HG03060 (cell line): ENCODE data around the gene RADIL.
A peak's percentile ranks its signal among the peaks of the same experiment; 100 is the strongest.

Experiments
- ATAC-seq: cut with Tn5 transposase; IDR thresholded peaks from one replicate; pipeline ENCODE4 v1.9.1; 2021; ENCODE audit warnings: low read depth, moderate number of reproducible peaks; ENCODE audit not compliant: unreplicated experiment

Gene RADIL

DNA sequence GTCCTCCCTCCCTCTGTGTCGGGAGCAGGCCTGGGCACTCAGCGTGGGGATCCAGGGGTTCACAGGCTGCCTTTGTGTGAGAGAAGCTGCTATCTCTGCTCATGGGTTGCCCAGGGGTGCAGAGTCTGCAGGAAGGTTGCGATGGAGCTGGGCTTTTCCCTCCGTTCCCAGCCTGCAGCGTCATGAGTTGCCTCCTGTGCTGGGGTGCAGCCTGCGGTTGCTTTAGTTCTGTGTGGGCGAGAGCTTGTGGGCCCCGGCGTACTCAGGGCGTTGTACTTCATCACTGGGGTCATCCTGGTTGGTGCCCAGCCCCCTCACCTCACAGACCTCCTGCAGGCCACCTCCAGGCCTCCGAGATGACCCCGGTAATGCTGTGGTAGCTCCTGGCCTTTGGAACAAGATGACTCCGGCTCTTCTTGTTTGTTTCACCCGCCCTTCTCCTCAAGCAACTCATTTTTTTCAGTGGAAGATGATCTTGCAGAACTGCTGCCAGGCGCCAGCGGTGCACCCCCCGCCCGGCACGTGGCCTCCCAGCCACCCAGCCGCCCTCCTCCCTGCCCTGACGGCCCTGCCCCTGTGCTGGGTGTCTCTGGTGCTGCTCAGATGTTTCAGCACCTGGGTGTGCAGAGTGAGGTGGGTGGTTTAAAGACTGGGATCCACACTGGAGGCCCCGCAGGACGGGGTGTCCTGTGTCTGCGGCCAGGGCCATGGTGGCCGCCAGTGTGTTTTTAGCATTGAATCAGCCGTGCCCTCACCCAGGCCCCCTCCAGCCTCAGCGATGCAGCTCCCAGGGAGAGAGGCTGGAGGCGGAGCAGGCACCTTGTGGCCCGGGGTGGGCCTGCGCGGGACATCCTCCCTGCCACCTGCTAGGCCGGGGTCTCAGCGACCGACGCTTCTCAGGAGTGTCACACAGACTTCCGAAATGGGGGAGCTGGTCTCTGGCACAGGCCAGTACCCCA is 100.9 kb downstream of the RADIL start:
- no peak for ATAC-seq

DNA sequence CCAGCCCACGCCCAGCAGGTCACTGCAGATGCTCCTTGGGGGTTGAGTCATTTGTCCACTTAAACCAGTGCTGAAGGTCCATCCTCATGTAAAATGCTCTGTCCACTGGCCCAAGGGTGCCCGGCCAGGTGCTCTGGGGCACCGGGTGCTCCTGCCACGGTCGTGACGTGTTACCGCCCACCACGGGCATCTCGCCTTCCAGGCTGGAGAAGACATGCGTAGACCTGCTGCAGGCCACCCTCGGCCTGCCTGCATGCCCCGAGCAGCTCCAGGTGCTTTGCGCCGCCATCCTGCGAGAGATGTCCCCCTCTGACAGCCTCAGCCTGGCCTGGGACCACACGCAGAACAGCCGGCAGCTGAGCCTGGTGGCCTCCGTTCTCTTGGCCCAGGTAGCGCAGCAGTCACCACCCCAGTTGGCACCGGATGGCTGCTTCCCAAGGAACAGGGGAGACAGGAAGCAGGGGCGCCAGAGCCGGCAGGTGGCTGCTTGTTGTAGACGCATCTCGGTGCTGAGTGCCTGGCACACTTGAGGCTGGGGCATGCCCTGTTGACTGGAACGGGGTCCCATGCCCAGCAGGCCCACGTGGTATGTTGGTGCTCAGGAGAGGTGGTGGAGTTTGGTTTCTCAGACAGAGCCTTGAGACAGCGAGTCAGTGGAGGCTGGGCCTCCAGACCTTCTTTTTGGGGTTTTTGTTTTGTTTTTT is 102.0 kb downstream of the RADIL start:
- no peak for ATAC-seq

DNA sequence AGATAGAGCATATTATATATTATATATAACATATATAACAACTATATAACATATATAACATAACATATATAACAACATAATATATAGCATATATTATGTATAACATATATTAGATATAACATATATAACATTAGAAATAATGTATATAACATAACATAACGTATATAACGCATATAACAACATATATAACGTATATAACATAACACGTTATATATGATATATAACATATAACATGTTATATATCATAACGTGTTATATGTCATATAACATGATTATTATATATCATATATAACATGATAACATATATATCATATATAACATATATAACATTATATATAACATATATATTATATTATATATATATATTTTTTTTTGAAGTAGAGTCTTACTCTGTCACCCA is 104.4 kb downstream of the RADIL start:
- no peak for ATAC-seq

DNA sequence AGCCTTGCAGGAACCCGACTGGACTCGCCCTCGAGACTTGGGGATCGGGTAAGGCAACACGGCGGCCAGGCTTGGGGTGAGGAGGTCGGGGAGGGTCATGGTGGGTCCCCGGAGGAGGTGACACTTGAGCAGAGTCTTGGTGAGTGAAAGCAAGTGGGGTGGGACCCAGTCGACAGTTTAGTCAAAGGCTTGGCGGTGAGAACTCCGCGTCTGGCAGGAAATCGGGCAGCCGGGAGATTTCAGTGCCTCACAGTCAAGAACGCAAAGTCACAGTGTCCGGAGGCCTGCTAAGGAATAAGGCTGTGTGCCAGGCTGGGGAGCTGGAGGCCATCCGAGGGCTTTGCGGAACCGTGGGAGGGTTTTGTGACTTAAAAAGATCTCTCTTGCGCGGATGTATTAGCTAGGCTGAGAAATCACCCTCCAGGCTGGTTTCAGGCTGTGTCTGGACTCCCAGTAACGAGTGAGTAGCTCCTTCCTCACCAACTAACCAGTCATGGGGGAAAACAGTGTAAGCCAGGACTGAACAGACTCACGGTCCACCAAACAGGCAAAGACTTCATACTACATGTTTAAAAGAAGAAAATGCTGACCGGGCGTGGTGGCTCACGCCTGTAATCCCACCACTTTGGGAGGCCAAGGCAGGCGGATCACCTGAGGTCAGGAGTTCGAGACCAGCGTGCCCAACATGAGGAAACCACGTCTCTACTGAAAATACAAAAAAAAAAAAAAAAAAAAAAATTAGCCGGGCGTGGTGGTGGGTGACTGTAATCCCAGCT is 107.5 kb downstream of the RADIL start:
- ATAC-seq = peak; percentile 2

DNA sequence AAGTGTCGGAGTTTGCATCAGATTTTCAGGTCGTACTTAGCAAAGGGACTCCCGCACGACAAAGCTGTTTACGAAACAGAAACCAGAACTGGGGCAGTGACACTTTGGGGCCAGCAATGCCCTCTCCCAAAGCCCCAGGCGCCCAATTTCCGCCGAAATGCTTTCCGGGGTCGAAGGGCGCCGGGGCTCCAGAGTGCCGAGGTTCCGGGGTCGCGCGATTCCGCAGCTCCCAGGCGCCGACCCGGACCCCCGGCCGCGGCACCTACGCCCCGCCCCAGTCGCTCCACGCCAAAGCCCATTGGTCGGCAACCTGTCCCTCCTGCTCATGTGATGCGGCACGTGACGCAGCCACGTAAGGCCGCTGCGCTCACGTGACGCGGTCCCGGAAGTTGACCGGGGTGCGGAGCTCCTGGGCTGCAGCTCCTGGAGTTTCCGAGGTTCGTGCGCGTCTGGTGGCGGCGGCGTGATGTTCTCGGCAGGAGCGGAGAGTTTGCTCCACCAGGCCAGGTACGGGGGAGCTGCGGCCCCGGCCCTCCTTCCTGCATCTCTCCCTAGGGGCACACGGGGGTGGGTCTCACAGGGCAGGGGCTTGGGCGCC is 108.2 kb downstream of the RADIL start, which contains the start of gene AP5Z1:
TSS of gene AP5Z1 (plus strand) at position 374 of the 598 bp plus-strand sequence. CDS start at position 467, 93 bp downstream.
- ATAC-seq = peak; percentile 73

DNA sequence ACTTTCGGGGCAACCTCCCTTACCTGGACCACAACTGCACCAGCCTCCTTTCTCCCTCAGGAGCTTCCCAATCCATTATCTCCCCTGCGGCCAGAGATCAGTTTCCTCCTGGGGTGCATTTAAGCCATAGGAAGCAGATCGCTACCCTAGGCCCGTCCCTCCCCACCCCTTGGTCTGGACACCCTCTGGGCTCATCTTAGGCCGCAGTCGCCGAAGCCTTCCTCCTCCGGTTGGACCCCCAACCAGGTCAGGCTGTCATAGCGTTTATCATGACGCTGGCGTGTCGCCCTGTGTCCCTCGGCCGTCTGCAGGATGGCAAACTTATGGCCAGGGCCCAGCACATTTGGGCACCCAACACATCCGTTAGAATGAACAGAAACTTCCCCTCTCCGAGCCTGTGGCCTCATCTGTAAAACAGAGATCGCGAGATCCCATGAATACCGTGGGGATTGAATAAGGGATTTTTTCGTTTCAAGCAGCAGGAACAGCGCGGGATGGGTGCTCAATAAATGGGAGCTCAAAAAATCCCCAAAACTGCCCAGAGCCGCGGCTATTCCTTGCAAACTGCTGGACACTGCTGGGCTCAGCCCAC is 108.8 kb downstream of the RADIL start:
- ATAC-seq = peak; percentile 29

DNA sequence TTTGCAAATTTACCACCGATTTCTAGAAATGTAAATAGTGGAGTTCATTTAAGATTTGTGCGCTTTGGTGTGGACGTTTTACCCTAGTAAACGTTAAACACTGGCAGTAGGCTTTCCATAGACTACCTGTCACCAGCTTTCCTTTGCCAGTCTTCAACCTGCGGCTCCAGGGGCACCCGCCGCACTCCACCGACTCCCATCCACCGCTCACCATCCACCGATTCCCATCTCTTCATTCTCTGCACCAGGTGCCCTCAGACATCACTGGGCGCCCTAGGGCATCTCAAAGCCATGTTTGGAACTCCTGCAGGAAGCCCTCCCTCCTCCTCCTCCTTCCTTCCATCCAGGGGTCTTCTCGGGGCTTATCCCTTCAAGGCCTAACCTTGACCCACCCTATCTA is 109.5 kb downstream of the RADIL start:
- ATAC-seq = no peak

DNA sequence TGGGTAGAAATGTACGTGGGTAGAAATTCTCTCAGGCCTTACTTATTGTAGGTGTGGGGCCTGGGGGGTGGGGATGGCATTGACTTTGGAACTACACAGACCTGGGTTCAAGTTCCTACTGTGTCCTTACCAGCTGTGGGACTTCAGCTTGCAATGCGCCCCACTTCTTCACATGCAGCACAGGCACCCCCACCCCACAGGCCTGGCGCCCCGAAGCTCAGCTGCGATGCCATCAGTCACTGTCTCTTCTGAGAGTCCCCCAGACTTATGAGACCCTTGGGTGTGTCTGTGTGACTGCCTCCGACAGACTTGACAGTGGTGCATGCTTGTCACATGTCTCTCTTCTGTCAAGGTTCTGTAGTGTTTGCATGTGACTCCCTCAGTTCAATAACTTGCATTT is 111.2 kb downstream of the RADIL start:
- ATAC-seq = no peak

DNA sequence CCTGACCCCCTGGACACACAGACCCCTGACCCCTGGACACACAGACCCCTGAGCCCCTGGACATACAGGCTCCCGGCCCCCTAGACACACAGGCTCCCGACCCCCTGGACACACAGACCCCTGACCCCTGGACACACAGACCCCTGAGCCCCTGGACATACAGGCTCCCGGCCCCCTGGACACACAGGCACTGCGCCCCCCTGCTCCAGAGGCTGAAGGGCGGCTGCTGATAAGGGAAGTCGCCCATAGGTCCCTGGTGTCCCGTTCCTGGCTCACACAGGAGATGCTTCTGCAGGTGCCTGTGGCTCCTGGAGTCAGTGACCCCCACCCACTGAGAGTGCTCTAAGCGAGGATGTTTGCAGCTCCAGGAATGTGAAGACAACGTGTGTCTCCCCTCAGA is 111.8 kb downstream of the RADIL start:
- ATAC-seq = no peak

DNA sequence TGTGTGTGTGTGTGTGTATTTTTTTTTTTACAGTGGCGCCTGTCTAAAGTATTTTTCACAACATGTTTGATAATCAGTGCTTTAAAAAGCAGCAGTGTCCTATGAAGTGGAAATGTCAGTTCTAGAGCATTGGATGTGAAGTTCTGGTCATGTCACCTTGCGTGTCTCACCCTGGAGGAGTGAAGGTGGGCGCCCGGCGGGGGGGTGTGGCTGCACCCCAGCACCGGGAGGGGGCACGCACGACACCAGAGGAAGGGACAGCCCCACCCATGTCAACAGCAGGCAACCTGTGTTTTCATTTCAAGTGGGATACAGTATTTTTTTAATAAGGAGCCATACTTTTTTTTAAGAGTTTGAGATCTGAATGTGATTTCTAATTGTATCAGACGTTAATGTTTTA is 112.6 kb downstream of the RADIL start:
- ATAC-seq = no peak

DNA sequence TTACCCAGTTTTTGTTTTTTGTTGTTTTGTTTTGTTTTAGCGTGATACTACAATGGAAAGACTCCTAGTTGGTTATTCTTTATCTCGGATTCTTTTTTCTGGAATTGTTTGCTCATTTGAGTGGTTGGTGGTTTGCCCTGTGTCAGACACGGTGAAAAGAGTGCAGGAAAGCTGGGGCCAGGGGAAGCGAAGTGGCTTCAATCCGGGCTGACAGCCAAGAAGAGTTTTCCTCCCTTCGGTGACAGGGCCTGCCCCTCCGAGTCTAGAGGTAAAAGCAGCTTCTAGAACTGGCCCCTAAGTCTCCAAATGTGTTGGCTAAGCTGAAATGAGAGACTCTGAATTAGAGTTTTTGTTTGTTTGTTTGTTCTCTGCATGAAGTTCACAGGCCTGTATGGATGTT is 113.8 kb downstream of the RADIL start:
- ATAC-seq = no peak

DNA sequence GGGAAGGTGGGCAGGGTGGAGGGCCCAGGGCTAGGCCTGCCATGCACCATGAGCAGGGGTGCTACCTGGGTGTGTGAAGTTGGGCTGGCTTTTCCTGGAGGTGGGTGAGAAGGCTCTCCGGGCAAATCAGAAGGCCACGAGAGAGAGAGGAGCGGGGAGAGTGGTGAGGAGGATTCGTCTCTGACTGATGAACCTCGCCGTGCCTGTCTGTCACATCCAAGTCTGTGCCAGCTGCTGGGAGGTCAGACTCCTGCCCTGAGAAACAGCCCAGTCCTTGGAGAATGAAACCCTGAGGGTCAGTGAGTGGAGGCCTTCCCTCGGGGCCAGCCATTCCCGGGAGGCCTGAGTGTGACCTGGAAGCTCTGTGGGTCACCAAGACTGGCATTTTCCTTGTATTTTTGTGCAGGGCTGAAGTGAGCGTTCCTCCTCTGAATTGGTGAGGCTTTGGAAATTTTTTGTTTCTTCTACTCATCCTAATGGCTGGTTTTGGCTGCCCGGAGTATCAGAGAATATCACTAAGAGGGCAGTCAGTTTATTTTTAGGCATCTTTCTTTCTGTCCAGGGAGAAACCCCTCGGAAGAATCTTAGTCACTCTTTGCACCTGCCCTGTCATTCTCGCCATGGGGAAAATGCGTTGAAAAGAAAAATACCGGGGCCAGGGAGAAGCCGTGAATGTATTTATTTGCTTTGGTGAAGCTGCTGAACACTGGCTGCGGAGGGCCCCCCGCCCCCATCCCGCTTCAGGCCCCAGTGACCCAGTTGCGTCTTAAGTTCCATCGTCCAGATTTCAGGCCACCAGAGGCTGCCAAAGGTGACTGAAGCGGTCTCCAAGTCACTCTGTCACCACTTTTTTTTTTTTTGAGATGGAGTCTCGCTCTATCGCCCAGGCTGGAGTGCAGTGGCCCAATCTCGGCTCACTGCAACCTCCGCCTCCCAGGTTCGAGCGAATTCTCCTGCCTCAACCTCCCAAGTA is 114.6 kb downstream of the RADIL start:
- ATAC-seq = no peak

DNA sequence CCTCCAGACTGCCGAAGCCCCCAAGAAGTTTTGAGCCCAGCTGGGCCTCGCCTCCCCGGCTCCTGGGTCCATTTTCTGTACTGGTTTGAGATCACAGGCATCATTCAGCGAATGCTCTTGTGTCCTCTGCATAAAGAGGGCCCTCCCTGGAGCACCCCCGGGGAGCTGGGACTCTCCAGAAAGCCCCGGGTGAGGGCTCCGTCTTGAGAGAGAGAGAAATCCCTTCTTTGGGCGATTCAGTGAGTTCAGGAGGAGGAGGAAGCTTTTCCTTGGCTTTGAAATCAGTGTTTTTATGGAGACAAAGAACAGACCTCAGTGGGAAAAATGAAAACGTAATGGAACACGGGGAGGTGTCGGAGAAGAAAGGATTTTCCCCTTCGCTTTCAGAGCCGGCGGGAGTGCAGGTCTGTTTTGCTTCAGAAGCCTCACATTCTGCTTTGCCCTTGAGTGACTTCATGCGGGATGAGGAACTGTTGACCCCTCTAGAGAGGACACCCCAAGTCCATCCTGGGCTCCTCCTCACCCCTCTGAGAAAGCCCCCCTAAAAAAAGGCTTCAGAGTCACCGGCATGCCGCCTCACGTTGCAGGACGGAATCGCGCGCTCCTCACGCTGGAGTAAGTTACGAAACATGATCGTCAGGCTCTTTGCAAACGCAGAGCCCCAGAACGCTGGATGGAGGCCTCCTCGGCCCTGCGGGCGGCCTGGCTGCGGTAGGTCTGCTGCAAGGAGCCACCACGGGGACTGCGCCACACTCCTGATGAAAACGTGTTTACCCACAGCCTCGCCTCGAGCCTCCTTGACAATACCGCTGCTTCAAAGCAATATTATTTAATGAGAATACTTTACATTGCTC is 116.6 kb downstream of the RADIL start:
- no peak for ATAC-seq

DNA sequence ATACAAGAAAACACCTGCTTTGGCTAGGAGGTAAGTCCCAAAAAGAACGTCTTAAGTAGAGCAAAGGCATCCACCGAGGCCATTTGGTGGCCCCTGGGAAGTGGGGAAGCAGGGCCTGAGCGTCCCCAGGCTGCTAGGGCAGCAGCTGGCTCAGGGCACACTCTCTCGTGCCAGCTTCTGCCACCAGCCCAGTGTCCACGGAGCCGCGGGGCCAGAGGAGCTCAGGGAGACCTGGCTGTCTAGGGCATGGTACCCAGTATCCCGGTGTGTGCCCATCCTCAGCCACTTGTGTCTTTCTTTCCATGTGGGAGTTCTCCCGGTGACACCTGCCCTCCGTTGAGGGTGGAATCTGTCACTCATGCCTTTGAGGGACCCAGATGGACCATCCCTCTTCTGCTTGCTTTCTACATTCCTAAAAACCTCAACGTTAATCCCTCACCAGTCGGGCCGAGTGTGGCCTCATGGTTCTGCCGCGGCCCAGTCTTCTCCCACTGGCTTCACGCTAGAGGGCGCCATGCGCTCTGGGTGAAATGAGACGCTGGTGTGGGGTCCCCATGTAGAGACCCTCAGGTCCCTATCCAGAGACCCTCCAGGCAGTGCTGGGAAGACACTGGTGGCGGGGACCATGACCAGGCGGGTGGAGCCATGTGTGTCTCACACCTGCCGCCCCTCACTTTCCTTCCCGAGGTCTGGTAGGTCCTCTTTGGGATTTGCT is 117.6 kb downstream of the RADIL start:
- ATAC-seq = no peak

DNA sequence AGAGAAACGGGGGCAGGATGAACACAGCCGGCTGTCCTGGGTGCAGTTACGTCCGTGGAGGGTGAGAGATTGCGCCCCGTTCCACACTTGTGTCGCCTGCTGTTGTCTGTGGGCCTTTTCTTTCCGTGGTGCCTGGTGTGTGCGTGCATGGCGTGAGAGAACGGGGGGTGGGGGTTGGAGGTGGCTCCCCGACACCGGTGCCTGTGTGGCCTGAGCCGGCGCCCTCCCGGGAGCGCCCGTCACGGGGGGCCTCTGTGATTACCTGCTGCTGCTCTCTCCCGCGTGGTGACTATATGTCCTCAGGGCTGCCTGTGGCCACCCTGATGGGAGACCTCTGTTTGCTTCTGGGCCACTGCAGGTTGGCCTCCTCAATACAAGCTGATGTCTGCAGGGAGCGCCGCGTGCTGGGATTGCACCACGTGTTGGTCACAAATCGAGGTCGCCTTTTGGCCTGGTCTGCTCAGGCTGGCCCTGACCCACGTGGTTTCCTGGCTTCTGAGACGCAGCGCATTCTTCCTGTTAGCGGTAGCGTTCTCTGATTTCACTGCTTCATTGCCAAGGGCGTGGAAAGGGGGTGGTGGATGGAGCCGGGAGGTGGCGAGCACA is 119.0 kb downstream of the RADIL start:
- no peak for ATAC-seq

DNA sequence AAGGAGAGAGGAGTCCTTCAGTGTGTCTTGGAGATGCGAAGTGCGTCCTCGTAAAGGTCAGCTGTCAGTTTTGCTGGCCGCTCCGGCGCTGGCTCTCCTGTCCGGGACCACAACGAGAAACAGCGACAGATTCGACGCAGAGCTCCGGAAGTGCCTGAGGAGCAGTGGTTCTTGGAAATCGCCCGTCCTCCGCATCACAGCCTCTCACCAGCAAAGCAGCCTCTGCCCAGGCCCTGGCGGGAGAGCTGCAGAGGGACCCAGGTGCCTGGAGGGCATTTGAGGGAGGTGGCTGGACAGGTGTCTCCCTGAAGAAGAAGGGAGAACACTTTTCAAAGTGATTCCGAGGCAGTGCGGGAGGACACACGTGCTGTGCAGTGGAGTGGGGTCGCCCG is 119.7 kb downstream of the RADIL start:
- no peak for ATAC-seq
